Heart left ventricle (tissue), 13 donors: ENCODE measurements around the gene ANGPTL1.

Source experiments
- CTCF ChIP-seq, 12 donors: fragments of 200-600 bp; sonication (generic) in 4 of 12; IDR thresholded peaks; one replicate each; pipeline versions ENCODE4 v1.5.0 to v1.8.0; 2018 to 2022; ENCODE audit warnings: antibody characterized with exemption in 12 of 12, mild to moderate bottlenecking in 5 of 12
- POLR2A ChIP-seq, 2 donors: fragments of 450-650 bp; IDR thresholded peaks; one replicate each; pipeline ENCODE4 v1.6.1; 2017; ENCODE audit warnings: antibody characterized with exemption in 2 of 2, mild to moderate bottlenecking in 2 of 2, moderate library complexity in 2 of 2
- donor health status: ischemic (EF 13 %, LVEDD 7.1; RV severe dilation, severe dysfunction).
- donor health status: DM: no; HTN: yes; CAD: no.
- donor health status: DM: no; HTN: no; CAD: no.
- donor health status: ischemic (EF 25% LVEDD 6.9; RV normal size, moderate dysfunction).
- donor health status: ischemic (EF 25% LVEDD 5.7; RV mildly dilated, moderate dysfunction).
- donor health status: ischemic (EF 35%, LVEDD 5.7; RV mildly dilated, moderate dysfunction).
- donor health status: nonischemic (EF 11% LVEDD 7.7; RV severe dilation, severe dysfunction).
- donor health status: DM: yes; HTN: yes; CAD: no.
- donor health status: PGD.
- donor health status: ischemic (EF 29% LVEDD 5.4; RV normal size, mild dysfunction).
- donor health status: nonischemic (EF 23%, LVEDD 6.1; RV moderate dilation, normal function).

- TF ChIP-seq CTCF (IDR thresholded peaks at IDR 0.05) (no peak), POLR2A (IDR thresholded peaks at IDR 0.05) (no peak)
Observed at GRCh38 chr1:178844436-178844835, 26.4 kb downstream of the ANGPTL1 start.
